Ovary (tissue), 10 donors: ENCODE results near the gene RMND5A. TPM values are rescaled to one million over a fixed set of nuclear protein-coding genes. Genes with fewer than 3 reads are reported as not detected.
"Not testable (repeated sequence)": the region's sequence is repeated elsewhere in the genome, so short reads cannot be mapped to it uniquely, and the experiment has no call there.

Experiments used
- DNase-seq, 5 donors: peaks; one replicate each; pipeline ENCODE4 v3.0.0-alpha.2; 2019 to 2020
- H3K27ac ChIP-seq, 2 donors: fragments of 200-600 bp; one replicate each; pipeline versions ENCODE4 v1.5.1 to v1.8.0; 2019 to 2022
- H3K27me3 ChIP-seq: fragments of 200-600 bp; one replicate; pipeline ENCODE4 v1.8.0; 2022
- H3K36me3 ChIP-seq: fragments of 200-600 bp; sonication (generic); one replicate; pipeline ENCODE4 v1.5.1; 2019
- H3K4me1 ChIP-seq: one replicate; pipeline ENCODE4 v1.8.1; 2013; ENCODE audit warnings: mild to moderate bottlenecking, moderate library complexity; ENCODE audit not compliant: insufficient read depth
- H3K4me3 ChIP-seq: fragments of 200-600 bp; sonication (generic); one replicate; pipeline ENCODE4 v1.5.1; 2017
- H3K9me3 ChIP-seq, 2 donors: fragments of 200-600 bp in 1 of 2; sonication (generic) in 1 of 2; one replicate each; pipeline versions ENCODE4 v1.5.1 to v1.8.1; 2013 to 2019; ENCODE audit warnings: mild to moderate bottlenecking in 1 of 2, moderate library complexity in 1 of 2
- EP300 ChIP-seq: sonication (generic); formaldehyde crosslinking; IDR thresholded peaks from one replicate; pipeline ENCODE4 v1.6.1; 2017; ENCODE audit warnings: antibody characterized with exemption
- POLR2A ChIP-seq: fragments of 450-650 bp; IDR thresholded peaks from one replicate; pipeline ENCODE4 v1.6.1; 2017; ENCODE audit warnings: antibody characterized with exemption, mild to moderate bottlenecking, moderate library complexity
- WGBS, 3 donors: extraction: QIAGEN DNeasy Blood & Tissue Kit in 1 of 3; methylation state at CpG; one replicate each; pipeline versions ENCODE4 v1.1.5 to v1.1.7; 2013 to 2017; 5-methylcytosine and 5-hydroxymethylcytosine counted together
- intact Hi-C, 4 donors: fragments of 100-400 bp; cut with DNase I; formaldehyde crosslinking; loops; one replicate each; pipeline versions ENCODE4 v1.11.0 to v1.15.1; 2022 to 2023
- long read RNA-seq, 3 donors: library from polyadenylated mRNA in 2 of 3; unstranded in 2 of 3; transcript quantifications; one replicate each; pipeline ENCODE4 v2.0.0 and lab custom pipeline, GENCODE V29; 2021 to 2026
- polyA plus RNA-seq, 2 donors: library from polyadenylated mRNA; stranded (reverse); fragments of 200-250 nt in 1 of 2; fragments of 350-450 nt in 1 of 2; fragmentation: Illumina TruSeq in 1 of 2; extraction: RNeasy Lipid Tissue Mini Kit (QIAGEN cat#74804) in 1 of 2; gene quantifications; one replicate each; pipeline ENCODE4 v1.2.3, GENCODE V29; 2013 to 2014
- total RNA-seq, 7 donors: library from RNA; depleted of rRNA in 2 of 7; stranded (reverse); fragments of >200 nt in 2 of 7; fragmentation: NEBNext Ultra II Directional in 3 of 7; extraction: Animal tissue kit (Norgen Biotek cat#: 25700) in 3 of 7; gene quantifications; one replicate each; pipeline versions ENCODE4 v1.1.0 to v1.2.4, GENCODE V29; 2016 to 2023
- TF ChIP-seq, protein P1 (sequence below), 3 donors: fragments of 450-650 bp in 2 of 3; fragments of 200-600 bp in 1 of 3; IDR thresholded peaks; one replicate each; pipeline versions ENCODE4 v1.5.1 to v1.8.0; 2016 to 2022; ENCODE audit warnings: antibody characterized with exemption in 3 of 3, mild to moderate bottlenecking in 1 of 3
- donor health status: DM: no; HTN: no; CAD: no; lungs with moderate emphysema.
- donor health status: DM: no; HTN: no; CAD: no.
- donor health status: Bipolar disorder and iron deficiency.
- donor health status: DM: yes; HTN: yes; CAD: no.
- donor health status: DM: no; HTN: no; CAD: no.
- donor health status: DM: yes; HTN: yes; CAD: no.

RMND5A gene, protein sequence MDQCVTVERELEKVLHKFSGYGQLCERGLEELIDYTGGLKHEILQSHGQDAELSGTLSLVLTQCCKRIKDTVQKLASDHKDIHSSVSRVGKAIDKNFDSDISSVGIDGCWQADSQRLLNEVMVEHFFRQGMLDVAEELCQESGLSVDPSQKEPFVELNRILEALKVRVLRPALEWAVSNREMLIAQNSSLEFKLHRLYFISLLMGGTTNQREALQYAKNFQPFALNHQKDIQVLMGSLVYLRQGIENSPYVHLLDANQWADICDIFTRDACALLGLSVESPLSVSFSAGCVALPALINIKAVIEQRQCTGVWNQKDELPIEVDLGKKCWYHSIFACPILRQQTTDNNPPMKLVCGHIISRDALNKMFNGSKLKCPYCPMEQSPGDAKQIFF
- total RNA-seq (10 to 100 TPM; 22.9 to 31.1 (median 26.4) TPM), polyA plus RNA-seq (10 to 100 TPM; 11.2 to 27.2 TPM)
- long read RNA-seq, donor 1, partial matches to known transcripts = 0 of 4 reads
- long read RNA-seq, donor 1, other reads (novel, unspliced or antisense) = 4 of 4 reads
- long read RNA-seq, donor 2, full-length matches to known transcripts = 16 of 26 reads
- long read RNA-seq, donor 2, partial matches to known transcripts = 10 of 26 reads
- long read RNA-seq, donor 2, other reads (novel, unspliced or antisense) = 0 of 26 reads
- long read RNA-seq, donor 3, full-length matches to known transcripts = 15 of 22 reads
- long read RNA-seq, donor 3, partial matches to known transcripts = 2 of 22 reads
- long read RNA-seq, donor 3, other reads (novel, unspliced or antisense) = 5 of 22 reads

DNA sequence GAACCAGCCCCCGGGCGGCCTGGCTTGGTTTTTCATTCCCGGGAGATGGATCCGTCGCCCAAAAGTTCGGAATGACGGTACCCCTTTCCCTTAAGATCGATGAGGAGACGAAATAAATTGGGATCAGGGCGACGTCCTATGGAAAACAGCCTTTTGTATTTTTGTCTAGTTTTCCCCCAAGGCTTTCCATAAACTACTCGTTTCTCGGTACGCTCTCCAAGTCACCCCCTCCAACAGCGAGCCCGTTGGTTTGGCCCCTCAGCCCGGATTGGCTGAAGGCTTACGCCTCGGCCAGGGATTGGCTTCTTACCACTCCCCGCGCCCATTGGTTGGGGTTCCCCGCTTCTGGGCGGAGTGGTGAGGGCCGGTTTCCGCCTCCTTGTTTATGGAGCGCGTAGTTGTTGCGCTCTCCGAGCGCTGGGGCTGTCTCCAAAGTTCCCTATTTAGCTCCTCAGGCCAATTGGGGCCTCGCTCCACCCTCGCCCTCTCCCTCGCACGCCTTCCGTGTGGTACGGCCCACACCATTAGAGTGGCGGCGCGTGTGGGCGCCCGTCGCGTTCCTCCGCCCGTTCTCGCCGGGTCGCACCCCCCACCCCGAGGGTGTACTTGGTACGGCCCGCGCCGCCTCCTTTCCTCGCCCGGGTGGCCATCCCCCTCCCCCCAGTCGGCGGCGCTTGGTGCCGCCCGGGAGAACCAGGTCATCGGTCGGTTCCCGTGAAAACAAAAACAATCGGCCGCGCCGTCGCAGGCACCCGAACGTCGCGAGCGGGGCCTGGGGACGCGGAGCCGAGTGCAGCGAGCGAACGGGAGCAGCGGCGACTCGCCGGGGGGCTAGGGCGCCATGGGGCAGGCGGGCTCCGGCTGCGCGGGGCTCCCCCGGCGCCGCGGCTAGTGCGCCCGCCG is at the start of gene RMND5A:
Gene RMND5A, plus strand, starts transcription at position 655 of the 903 bp plus-strand sequence. CDS start 377 bp downstream, outside the sequence.
- DNase-seq = peak; percentile 91 to 94 (median 94)
- 0% methylated on average over 17 to 85 of the region's 95 CpGs for WGBS, 3 donors
- H3K4me1 ChIP-seq, H3K9me3 ChIP-seq, H3K36me3 ChIP-seq, intact Hi-C loops, H3K27me3 ChIP-seq: not testable (repeated sequence)
- peak; percentile 48 for TF ChIP-seq POLR2A
- peak within 1 kb of the TSS; percentile 76 for H3K4me3 ChIP-seq
- H3K27ac ChIP-seq = peak within 1 kb of the TSS; percentile 85 to 93

DNA sequence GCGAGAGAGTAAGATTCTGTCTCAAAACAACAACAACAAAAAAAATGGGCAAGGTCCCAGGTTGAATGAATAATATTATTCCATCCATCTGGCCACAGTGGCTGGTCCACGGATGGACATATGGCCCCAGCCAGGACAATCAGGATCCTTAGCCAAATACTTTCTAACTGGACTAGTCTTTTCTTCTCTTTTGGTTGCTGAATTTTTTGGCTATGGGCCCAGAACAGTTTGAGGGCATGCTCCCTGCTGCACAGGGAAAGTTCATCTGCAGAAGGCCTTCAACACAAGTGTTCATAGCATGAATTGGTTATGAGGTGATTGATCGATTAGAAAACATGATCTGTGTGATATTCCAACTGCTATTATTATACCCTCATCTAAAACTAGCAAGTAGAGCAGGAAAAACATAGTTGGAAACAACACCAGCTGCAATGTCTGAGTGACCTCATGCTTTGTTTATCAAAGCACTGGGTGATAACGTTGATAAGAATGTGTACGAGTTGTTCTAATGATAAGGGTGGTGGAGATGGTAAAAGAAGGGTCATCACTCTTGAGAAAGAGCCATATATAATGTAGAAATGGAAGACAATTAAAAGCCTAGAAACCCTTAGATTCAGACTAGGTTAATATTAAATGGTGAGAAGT is 48.6 kb upstream of the RMND5A start:
- Histone ChIP-seq H3K36me3 (no peaks in the 10 kb centered on the region), H3K27ac (no peak overlapping the region), H3K27me3 (no peaks in the 10 kb centered on the region), H3K4me1 (no peaks in the 10 kb centered on the region), H3K9me3 (no peaks in the 10 kb centered on the region), H3K4me3 (no peak overlapping the region)
- TF ChIP-seq, protein P1, sequence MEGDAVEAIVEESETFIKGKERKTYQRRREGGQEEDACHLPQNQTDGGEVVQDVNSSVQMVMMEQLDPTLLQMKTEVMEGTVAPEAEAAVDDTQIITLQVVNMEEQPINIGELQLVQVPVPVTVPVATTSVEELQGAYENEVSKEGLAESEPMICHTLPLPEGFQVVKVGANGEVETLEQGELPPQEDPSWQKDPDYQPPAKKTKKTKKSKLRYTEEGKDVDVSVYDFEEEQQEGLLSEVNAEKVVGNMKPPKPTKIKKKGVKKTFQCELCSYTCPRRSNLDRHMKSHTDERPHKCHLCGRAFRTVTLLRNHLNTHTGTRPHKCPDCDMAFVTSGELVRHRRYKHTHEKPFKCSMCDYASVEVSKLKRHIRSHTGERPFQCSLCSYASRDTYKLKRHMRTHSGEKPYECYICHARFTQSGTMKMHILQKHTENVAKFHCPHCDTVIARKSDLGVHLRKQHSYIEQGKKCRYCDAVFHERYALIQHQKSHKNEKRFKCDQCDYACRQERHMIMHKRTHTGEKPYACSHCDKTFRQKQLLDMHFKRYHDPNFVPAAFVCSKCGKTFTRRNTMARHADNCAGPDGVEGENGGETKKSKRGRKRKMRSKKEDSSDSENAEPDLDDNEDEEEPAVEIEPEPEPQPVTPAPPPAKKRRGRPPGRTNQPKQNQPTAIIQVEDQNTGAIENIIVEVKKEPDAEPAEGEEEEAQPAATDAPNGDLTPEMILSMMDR (IDR thresholded peaks at IDR 0.05) = no peak
- no peak for DNase-seq
- 28 to 34% (median 33%) methylated on average over 5 of the region's 5 CpGs for WGBS, 3 donors
- intact Hi-C loops = no loop called here

DNA sequence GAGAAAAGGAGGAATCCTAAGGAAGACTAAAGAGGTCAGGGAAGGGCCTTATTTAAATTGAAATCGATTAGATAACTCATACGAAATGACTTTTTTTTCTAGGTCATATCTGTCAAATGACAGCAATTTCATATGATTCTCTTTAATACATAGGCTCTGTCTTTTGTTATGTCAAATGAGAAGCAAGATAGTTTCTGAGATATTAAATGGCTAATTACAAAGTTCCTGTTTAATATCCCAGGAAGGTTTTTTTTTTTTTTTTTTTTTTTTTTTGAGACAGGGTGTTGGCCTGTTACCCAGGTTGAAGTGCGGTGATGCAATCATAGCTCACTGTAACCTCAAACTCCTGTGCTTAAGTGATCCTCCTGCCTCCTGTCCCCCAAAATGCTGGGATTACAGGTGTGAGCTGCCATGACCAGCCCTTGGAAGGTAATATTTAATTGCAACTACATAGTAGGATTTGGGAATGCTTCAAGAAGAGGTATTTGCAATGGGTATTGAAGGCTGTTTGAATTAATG is 48.0 kb upstream of the RMND5A start:
- 91 to 99% (median 96%) methylated on average over 3 of the region's 3 CpGs for WGBS, 3 donors
- no peak for DNase-seq
- H3K4me3 ChIP-seq = no peak overlapping the region
- H3K27me3 ChIP-seq = no peaks in the 10 kb centered on the region
- no peak overlapping the region for H3K27ac ChIP-seq
- no peaks in the 10 kb centered on the region for H3K9me3 ChIP-seq
- intact Hi-C loops = no loop called here
- no peaks in the 10 kb centered on the region for H3K36me3 ChIP-seq
- H3K4me1 ChIP-seq = no peaks in the 10 kb centered on the region
- TF ChIP-seq, protein P1 (IDR thresholded peaks at IDR 0.05) = no peak
- TF ChIP-seq EP300 (no peak), POLR2A (no peak)

DNA sequence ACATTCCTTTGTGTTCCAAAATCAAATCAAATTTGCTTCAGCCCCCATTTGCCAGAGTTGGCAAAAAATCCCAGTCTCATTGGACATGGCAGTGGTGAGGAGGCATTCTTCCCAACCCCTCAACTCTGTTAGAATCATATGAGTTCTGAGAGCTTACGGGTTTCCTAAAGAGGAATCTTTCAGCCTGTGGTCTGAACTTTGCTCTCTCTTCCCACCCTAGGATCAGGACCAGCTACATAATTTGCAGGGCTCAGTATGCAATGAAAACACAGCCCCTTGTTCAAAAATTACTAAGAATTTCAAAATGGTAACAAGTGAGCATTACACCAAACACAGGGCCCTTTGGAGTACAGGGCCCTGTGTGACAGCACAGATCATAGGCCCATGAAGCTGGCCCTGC is 47.1 kb upstream of the RMND5A start:
- TF ChIP-seq EP300 (no peak), POLR2A (no peak)
- TF ChIP-seq, protein P1 (IDR thresholded peaks at IDR 0.05) = no peak
- H3K27ac ChIP-seq = no peak overlapping the region
- H3K4me1 ChIP-seq = no peaks in the 10 kb centered on the region
- no peaks in the 10 kb centered on the region for H3K9me3 ChIP-seq
- no peak for DNase-seq
- WGBS, 3 donors = 90 to 96% (median 95%) methylated on average over 1 of the region's 1 CpG
- no peaks in the 10 kb centered on the region for H3K36me3 ChIP-seq
- intact Hi-C loops = no loop called here
- H3K4me3 ChIP-seq = no peak overlapping the region
- no peaks in the 10 kb centered on the region for H3K27me3 ChIP-seq
